ENCODE results near the gene STK4.

DNA sequence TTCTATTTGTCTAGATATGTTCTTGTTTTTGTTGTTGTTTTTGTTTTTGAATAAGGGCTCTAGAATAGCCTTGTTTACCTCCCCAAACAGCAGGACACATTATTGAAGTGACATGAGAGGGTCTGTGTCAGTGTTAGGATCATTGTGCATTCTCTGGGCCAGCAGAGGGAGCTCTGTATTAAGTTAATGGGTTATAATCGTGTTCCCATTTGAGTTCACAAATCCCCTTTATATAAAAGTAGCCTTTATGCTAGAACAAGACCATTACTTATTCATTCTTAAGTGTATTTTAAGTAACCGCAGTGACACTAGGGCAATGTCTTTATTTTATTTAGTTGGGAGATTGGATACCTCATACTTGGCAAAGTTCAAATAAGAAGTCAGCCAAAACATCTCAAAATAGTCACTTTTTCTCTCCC lies 44.8 kb downstream of the STK4 start:
- TF ChIP-seq TAF1 (IDR thresholded peaks at IDR 0.05; ENCODE audit: borderline replicate concordance, low read depth, low read length) (no peak), POLR2A (IDR thresholded peaks at IDR 0.05; ENCODE audit: low read depth, low read length) (no peak), POLR2AphosphoS5 (IDR thresholded peaks at IDR 0.05; ENCODE audit: low read depth, low read length) (no peak)
